Karpas-422 (cell line): Measurements from ENCODE around the gene LMBRD2. TPM values are rescaled to one million over a fixed set of nuclear protein-coding genes. Genes with fewer than 3 reads are reported as not detected.

Source experiments
- small RNA-seq: library from RNA; depleted of rRNA; stranded (forward); fragments of <200 nt; gene quantifications from one replicate; pipeline ENCODE3, GENCODE V24; 2014
- total RNA-seq: library from RNA; depleted of rRNA; stranded (reverse); fragments of >200 nt; shearing (Covaris generic); gene quantifications from 2 replicates; pipeline ENCODE4 v1.2.3, GENCODE V29; 2014; ENCODE audit warnings: low replicate concordance; rRNA removed

The LMBRD2 gene
- total RNA-seq, 1 experiment from 2014 or later, result 27.8 TPM

Small RNA genes lying within 50 kb of the gene (small RNA-seq; reads per million reads assigned to genes)
- gene AC016612.1 (not detected), gene MIR580 (1.2 reads per million, percentile 36 among the genes with 10 or more reads in this experiment), gene RNU6-1305P (not detected)

Other genes with a start within 250 kb of the LMBRD2 start
- gene CAPSL, start 213.3 kb downstream of the LMBRD2 start, total RNA-seq, result not detected in 2 replicates
- gene UGT3A1, start 160.5 kb downstream of the LMBRD2 start, total RNA-seq, result not detected in 2 replicates
- not detected in 2 replicates for gene UGT3A2, start 85.0 kb downstream of the LMBRD2 start, total RNA-seq
- 32.9 and 36.0 TPM in 2 replicates for gene SKP2, start 224 bp upstream of the LMBRD2 start, total RNA-seq
- gene NADK2, start 90.0 kb upstream of the LMBRD2 start, total RNA-seq, result 33.2 and 36.9 TPM in 2 replicates
- 0.18 and 0.22 TPM in 2 replicates for gene RANBP3L, start 150.0 kb upstream of the LMBRD2 start, total RNA-seq